PC-3 (cell line): Measurements from ENCODE around the gene C4orf36. TPM values are rescaled to one million over a fixed set of nuclear protein-coding genes. Genes with fewer than 3 reads are reported as not detected.

Source experiments
- ATAC-seq: fragments of 200-7000 bp; cut with Tn5 transposase; 2 replicates; pipeline ENCODE4 v1.9.1; 2020; ENCODE audit warnings: mild to moderate bottlenecking, moderate library complexity
- BruUV-seq: library from RNA; stranded (reverse); fragments of 400-500 nt; replicated peaks from 2 replicates; lab custom pipeline; 2021; lab: Mats Ljungman, UMichigan
- CTCF ChIA-PET: fragments of 300-600 bp; sonication (Branson Sonifier 250); formaldehyde crosslinking; loops from one replicate; lab custom pipeline; 2022; ENCODE audit warnings: antibody characterized with exemption; lab: Charles Lee
- POLR2A ChIA-PET: fragments of 300-600 bp; sonication (Branson Sonifier 250); formaldehyde crosslinking; loops from one replicate; lab custom pipeline; 2022; ENCODE audit warnings: antibody characterized with exemption; ENCODE audit not compliant: unreplicated experiment; lab: Charles Lee
- DNase-seq: peaks from one replicate; pipeline ENCODE4 v3.0.0-alpha.2; 2015
- H2AFZ ChIP-seq: fragments of 300-600 bp; sonication (generic); 2 replicates; pipeline ENCODE4 v1.6.0; 2016; ENCODE audit warnings: antibody characterized with exemption, low read length
- H3F3A ChIP-seq: fragments of 300-600 bp; sonication (generic); one replicate; pipeline ENCODE4 v1.6.0; 2017; ENCODE audit warnings: antibody characterized with exemption, low read length, control low read depth, mild to moderate bottlenecking; ENCODE audit not compliant: unreplicated experiment
- H3K27ac ChIP-seq: fragments of 300-600 bp; sonication (generic); 2 replicates; pipeline ENCODE4 v1.5.1; 2016; ENCODE audit warnings: mild to moderate bottlenecking, low read length
- H3K27me3 ChIP-seq: fragments of 300-600 bp; sonication (generic); 2 replicates; pipeline ENCODE4 v1.6.1; 2016; ENCODE audit warnings: low read length, mixed read lengths
- H3K36me3 ChIP-seq: fragments of 300-600 bp; sonication (generic); 2 replicates; pipeline ENCODE4 v1.6.1; 2016; ENCODE audit warnings: low read depth, mixed run types, low read length, mixed read lengths
- H3K4me1 ChIP-seq: fragments of 300-600 bp; sonication (generic); 2 replicates; pipeline ENCODE4 v1.5.1; 2016; ENCODE audit warnings: low read length; ENCODE audit not compliant: insufficient read depth
- H3K4me2 ChIP-seq: fragments of 300-600 bp; sonication (generic); 2 replicates; pipeline ENCODE4 v1.6.0; 2016; ENCODE audit warnings: low read length
- H3K4me3 ChIP-seq: fragments of 300-600 bp; sonication (generic); 2 replicates; pipeline ENCODE4 v1.5.1; 2016; ENCODE audit warnings: mild to moderate bottlenecking, low read length, mixed read lengths
- H3K79me2 ChIP-seq: fragments of 300-600 bp; sonication (generic); 2 replicates; pipeline ENCODE4 v1.6.1; 2017; ENCODE audit warnings: low read length, mixed read lengths
- H3K9ac ChIP-seq: fragments of 300-600 bp; sonication (generic); 2 replicates; pipeline ENCODE4 v1.6.0; 2016; ENCODE audit warnings: mild to moderate bottlenecking, low read length
- H3K9me2 ChIP-seq: fragments of 300-600 bp; sonication (generic); replicated peaks from 2 replicates; pipeline ENCODE4 v1.6.1; 2016; ENCODE audit warnings: mixed run types, low read length, mixed read lengths
- H3K9me3 ChIP-seq: fragments of 300-600 bp; sonication (generic); 2 replicates; pipeline ENCODE4 v1.6.1; 2016; ENCODE audit warnings: low read length, mixed read lengths
- H4K20me1 ChIP-seq: fragments of 300-600 bp; sonication (generic); 2 replicates; pipeline ENCODE4 v1.6.1; 2016; ENCODE audit warnings: low read length, mixed read lengths
- CTCF ChIP-seq: fragments of 300-600 bp; sonication (generic); conservative IDR thresholded peaks from 2 replicates; pipeline ENCODE4 v1.5.1; 2017; ENCODE audit warnings: antibody characterized with exemption, low read depth, mild to moderate bottlenecking, low read length
- EZH2 ChIP-seq: fragments of 300-600 bp; sonication (generic); IDR thresholded peaks from one replicate; pipeline ENCODE4 v1.6.1; 2017; ENCODE audit warnings: antibody characterized with exemption, mild to moderate bottlenecking, low read length; ENCODE audit not compliant: unreplicated experiment
- EZH2phosphoT487 ChIP-seq: fragments of 300-600 bp; sonication (generic); IDR thresholded peaks from 2 replicates; pipeline ENCODE4 v1.6.1; 2018; ENCODE audit warnings: mild to moderate bottlenecking, antibody characterized with exemption, low read length, borderline replicate concordance
- intact Hi-C: fragments of 100-400 bp; cut with micrococcal nuclease; formaldehyde crosslinking; loops from 2 replicates; pipeline ENCODE4 v1.9.0; 2023
- total RNA-seq: library from RNA; depleted of rRNA; stranded (reverse); fragments of >200 nt; gene quantifications from 2 replicates; pipeline ENCODE4 v1.2.3, GENCODE V29; 2014

C4orf36 gene
- total RNA-seq, 1 experiment from 2014 or later = 2.0 TPM

GRCh38 chr4:86837691-86838503 is 54.3 kb downstream of the C4orf36 start:
- no TSS peak for BruUV-seq
- Histone ChIP-seq H4K20me1 (no peaks in the 10 kb centered on the region), H2AFZ (no peak overlapping the region), H3K4me1 (no peaks in the 10 kb centered on the region), H3K4me3 (no peak overlapping the region), H3K27me3 (no peaks in the 10 kb centered on the region), H3K9me2 (no peaks in the 10 kb centered on the region), H3K79me2 (no peaks in the 10 kb centered on the region), H3K9ac (no peak overlapping the region), H3K27ac (no peak overlapping the region), H3F3A (no peaks in the 10 kb centered on the region), H3K9me3 (no peaks in the 10 kb centered on the region), H3K36me3 (no peaks in the 10 kb centered on the region), H3K4me2 (no peak overlapping the region)
- ChIA-PET POLR2A (no interaction called here), CTCF (no interaction called here)
- TF ChIP-seq EZH2phosphoT487 (no peak), EZH2 (no peak), CTCF (no peak)
- ATAC-seq = no peak
- no peak for DNase-seq
- intact Hi-C loops = no loop called here

- H4K20me1 ChIP-seq = no peaks in the 10 kb centered on the region
- no peak overlapping the region for H3K4me3 ChIP-seq
- intact Hi-C loops = no loop called here
- no peaks in the 10 kb centered on the region for H3K9me2 ChIP-seq
- peaks cover 20% of the 10 kb centered on the region for H3K4me1 ChIP-seq
- no peak for DNase-seq
- H2AFZ ChIP-seq = no peak overlapping the region
- no peaks in the 10 kb centered on the region for H3K79me2 ChIP-seq
- POLR2A ChIA-PET = no interaction called here
- no peak for ATAC-seq
- TF ChIP-seq CTCF (no peak), EZH2phosphoT487 (no peak), EZH2 (no peak)
- H3F3A ChIP-seq = peaks cover 4% of the 10 kb centered on the region
- CTCF ChIA-PET = no interaction called here
- no peaks in the 10 kb centered on the region for H3K36me3 ChIP-seq
- no peaks in the 10 kb centered on the region for H3K27me3 ChIP-seq
- H3K9me3 ChIP-seq = no peaks in the 10 kb centered on the region
- H3K4me2 ChIP-seq = no peak overlapping the region
- no peak overlapping the region for H3K9ac ChIP-seq
- H3K27ac ChIP-seq = no peak overlapping the region
- BruUV-seq = no TSS peak
These were observed 56.5 kb downstream of the C4orf36 start for GRCh38 chr4:86835677-86836076.

- H3K4me2 ChIP-seq = no peak overlapping the region
- POLR2A ChIA-PET = no interaction called here
- no peaks in the 10 kb centered on the region for H4K20me1 ChIP-seq
- no peak overlapping the region for H3K4me3 ChIP-seq
- no peak for DNase-seq
- no peak overlapping the region for H3K27ac ChIP-seq
- no peak overlapping the region for H2AFZ ChIP-seq
- BruUV-seq = no TSS peak
- H3K4me1 ChIP-seq = peaks cover 27% of the 10 kb centered on the region
- no peak for TF ChIP-seq CTCF
- no peak for TF ChIP-seq EZH2phosphoT487
- no peak for TF ChIP-seq EZH2
- ATAC-seq = no peak
- no peaks in the 10 kb centered on the region for H3K79me2 ChIP-seq
- H3K9me3 ChIP-seq = no peaks in the 10 kb centered on the region
- intact Hi-C loops = no loop called here
- H3K27me3 ChIP-seq = no peaks in the 10 kb centered on the region
- H3K9ac ChIP-seq = no peak overlapping the region
- H3F3A ChIP-seq = peaks cover 7% of the 10 kb centered on the region
- CTCF ChIA-PET = no interaction called here
- H3K36me3 ChIP-seq = no peaks in the 10 kb centered on the region
- H3K9me2 ChIP-seq = no peaks in the 10 kb centered on the region
These were observed 57.3 kb downstream of the C4orf36 start for GRCh38 chr4:86834901-86835300.
